ENCODE measurements around the gene RAET1G.
"Not testable (repeated sequence)": the region's sequence is repeated elsewhere in the genome, so short reads cannot be mapped to it uniquely, and the experiment has no call there.

GRCh38 chr6:149912680-149913079 is 10.2 kb downstream of the RAET1G start:
- TF ChIP-seq CTCF, EP300 (IDR thresholded peaks at IDR 0.05): not testable (repeated sequence)

All from upper lobe of left lung (tissue), 4 donors.